A549 (cell line): ENCODE data around the gene SLC12A8. TPM values are rescaled to one million over a fixed set of nuclear protein-coding genes. Genes with fewer than 3 reads are reported as not detected.

Experiments
- ATAC-seq, 2 experiments: fragments of 200-7000 bp in 1 of 2; fragments of >200 bp in 1 of 2; cut with Nextera tagmentation in 1 of 2; cut with Tn5 transposase in 1 of 2; 3 replicates each; pipeline versions ENCODE4 v1.8.0 to v1.9.1; 2018 to 2020; ENCODE audit warnings: mild to moderate bottlenecking in 1 of 2, moderate library complexity in 1 of 2
- CTCF ChIA-PET: fragments of 300-600 bp; sonication (Branson Sonifier 250); formaldehyde crosslinking; extraction: SDS; loops from one replicate; lab custom pipeline; 2021; ENCODE audit warnings: antibody characterized with exemption, inconsistent platforms; lab: Yijun Ruan, JAX
- POLR2A ChIA-PET: fragments of 350-600 bp; formaldehyde crosslinking; extraction: SDS; loops from one replicate; lab custom pipeline; 2021; ENCODE audit warnings: antibody characterized with exemption, inconsistent platforms; lab: Yijun Ruan, JAX
- DNase-seq, 2 experiments: peaks; one replicate each; pipeline versions ENCODE4 v3.0.0 to v3.0.0-alpha.2; 2011 to 2016; ENCODE audit warnings: low read depth in 1 of 2, low spot score in 1 of 2
- FAIRE-seq: peaks from 2 replicates; lab custom pipeline; 2011; peaks lifted over from hg19 to GRCh38; lab: Jason Lieb, UNC
- H3K27ac ChIP-seq, 2 experiments: fragments of >200 bp; sonication (Bioruptor Twin); formaldehyde crosslinking; 3 replicates each; pipeline ENCODE4 v1.5.1; 2016 to 2017
- H3K4me1 ChIP-seq: fragments of >200 bp; sonication (Bioruptor Twin); formaldehyde crosslinking; 3 replicates; pipeline ENCODE4 v1.6.1; 2016
- H3K4me2 ChIP-seq: fragments of >200 bp; sonication (Bioruptor Twin); formaldehyde crosslinking; 3 replicates; pipeline ENCODE4 v1.6.1; 2016
- H3K4me3 ChIP-seq: fragments of >200 bp; sonication (Bioruptor Twin); formaldehyde crosslinking; 3 replicates; pipeline ENCODE4 v1.5.1; 2016
- H3K9me3 ChIP-seq: fragments of >200 bp; sonication (Bioruptor Twin); formaldehyde crosslinking; 3 replicates; pipeline ENCODE4 v1.6.1; 2016
- ATOH8 ChIP-seq: fragments of 250-450 bp; sonication (Bioruptor Pico); IDR thresholded peaks from 2 replicates; pipeline ENCODE4 v1.5.0; 2020; ENCODE audit warnings: low read depth, mild to moderate bottlenecking, moderate library complexity
- CBX2 ChIP-seq: fragments of 200-600 bp; sonication (generic); IDR thresholded peaks from 2 replicates; pipeline ENCODE4 v1.6.1; 2016; ENCODE audit warnings: low read depth, mild to moderate bottlenecking, borderline replicate concordance
- CBX8 ChIP-seq: fragments of 200-600 bp; sonication (generic); IDR thresholded peaks from 2 replicates; pipeline ENCODE4 v1.6.1; 2016
- CHD2 ChIP-seq: fragments of 150-350 bp; IDR thresholded peaks from 2 replicates; pipeline ENCODE4 v1.6.1; 2014; ENCODE audit warnings: low read length; ENCODE audit not compliant: partially characterized antibody
- EHF ChIP-seq: fragments of 250-450 bp; sonication (Bioruptor Pico); IDR thresholded peaks from 2 replicates; pipeline ENCODE4 v1.5.0; 2020; ENCODE audit warnings: mild to moderate bottlenecking
- EHMT2 ChIP-seq: fragments of 200-600 bp; sonication (generic); IDR thresholded peaks from 2 replicates; pipeline ENCODE4 v1.6.1; 2016; ENCODE audit warnings: antibody characterized with exemption, low read depth, mild to moderate bottlenecking, moderate library complexity
- FOSL2 ChIP-seq, 2 experiments: fragments of 450-650 bp in 1 of 2; fragments of >200 bp in 1 of 2; sonication (Bioruptor Twin) in 1 of 2; formaldehyde crosslinking; IDR thresholded peaks; 2 replicates each; pipeline versions ENCODE4 v1.5.0 to v1.6.1; 2016 to 2020; ENCODE audit warnings: mild to moderate bottlenecking in 1 of 2, moderate library complexity in 1 of 2
- GATA3 ChIP-seq: IDR thresholded peaks from 2 replicates; pipeline ENCODE4 v1.6.1; 2012; ENCODE audit warnings: borderline replicate concordance
- HDAC2 ChIP-seq: fragments of 200-600 bp; sonication (generic); IDR thresholded peaks from 2 replicates; pipeline ENCODE4 v1.6.1; 2016
- HOXA7 ChIP-seq: fragments of 250-450 bp; sonication (Bioruptor Pico); IDR thresholded peaks from 2 replicates; pipeline ENCODE4 v1.5.0; 2020; ENCODE audit warnings: mild to moderate bottlenecking, moderate library complexity
- KDM1A ChIP-seq: fragments of 200-600 bp; sonication (generic); IDR thresholded peaks from 2 replicates; pipeline ENCODE4 v1.6.1; 2016; ENCODE audit warnings: low read depth, mild to moderate bottlenecking
- MAFK ChIP-seq: fragments of 450-650 bp; IDR thresholded peaks from 2 replicates; pipeline ENCODE4 v1.6.1; 2014; ENCODE audit not compliant: partially characterized antibody
- NPAS2 ChIP-seq: fragments of 250-450 bp; sonication (Bioruptor Pico); IDR thresholded peaks from 2 replicates; pipeline ENCODE4 v1.8.0; 2022; ENCODE audit warnings: mild to moderate bottlenecking, moderate library complexity, borderline replicate concordance
- POLR2A ChIP-seq: IDR thresholded peaks from 2 replicates; pipeline ENCODE4 v1.6.1; 2012; ENCODE audit warnings: mild to moderate bottlenecking, low read length
- RNF2 ChIP-seq: fragments of 200-600 bp; sonication (generic); IDR thresholded peaks from 2 replicates; pipeline ENCODE4 v1.6.1; 2016; ENCODE audit warnings: low read depth, mild to moderate bottlenecking, antibody characterized with exemption, moderate library complexity, borderline replicate concordance
- SREBF2 ChIP-seq: fragments of 450-650 bp; IDR thresholded peaks from 2 replicates; pipeline ENCODE4 v1.6.1; 2014; ENCODE audit warnings: mild to moderate bottlenecking, moderate library complexity
- ZC3H11A ChIP-seq: fragments of 450-650 bp; IDR thresholded peaks from 2 replicates; pipeline ENCODE4 v1.6.1; 2014; ENCODE audit warnings: antibody characterized with exemption, mild to moderate bottlenecking
- ZNF302 ChIP-seq: fragments of 250-450 bp; sonication (Bioruptor Pico); IDR thresholded peaks from 2 replicates; pipeline ENCODE4 v1.9.0; 2021; ENCODE audit warnings: inconsistent platforms, mild to moderate bottlenecking, moderate library complexity
- WGBS: methylation state at CpG from one replicate; pipeline ENCODE4 v1.1.6; 2017; ENCODE audit errors: missing lambda C conversion rate; 5-methylcytosine and 5-hydroxymethylcytosine counted together
- polyA plus RNA-seq, 4 experiments: library from polyadenylated mRNA; depleted of rRNA in 3 of 4; stranded (reverse); fragments of >200 nt; fragmentation: RNase III in 1 of 4; extraction: RNeasy Plus Mini Kit Qiagen cat#74134 plus additional on column Dnase treatment in 1 of 4; gene quantifications; 2 replicates in 3 of 4; 3 replicates in 1 of 4; pipeline ENCODE4 v1.2.3, GENCODE V29; 2011 to 2017
- TF ChIP-seq, protein P1 (sequence below): fragments of 250-450 bp; sonication (Bioruptor Pico); IDR thresholded peaks from 2 replicates; pipeline ENCODE4 v1.5.0; 2021; ENCODE audit warnings: mild to moderate bottlenecking, moderate library complexity, borderline replicate concordance
- TF ChIP-seq, protein P2 (sequence below): fragments of >200 bp; sonication (Bioruptor Twin); formaldehyde crosslinking; IDR thresholded peaks from 3 replicates; pipeline ENCODE4 v1.6.1; 2016
- TF ChIP-seq, protein P3 (sequence below): IDR thresholded peaks from 2 replicates; pipeline ENCODE4 v1.6.1; 2012
- TF ChIP-seq, protein P4 (sequence below): fragments of 150-350 bp; IDR thresholded peaks from 2 replicates; pipeline ENCODE4 v1.6.1; 2014; ENCODE audit warnings: low read depth, mild to moderate bottlenecking, low read length

The SLC12A8 gene
- polyA plus RNA-seq, 2 of the 4 experiments (the other 2 are of a cell fraction): 1.1 to 4.2 TPM

- TF ChIP-seq CHD2: no peak
- no peak for TF ChIP-seq NPAS2 (CRISPR knock-in tag)
- TF ChIP-seq, protein P1, sequence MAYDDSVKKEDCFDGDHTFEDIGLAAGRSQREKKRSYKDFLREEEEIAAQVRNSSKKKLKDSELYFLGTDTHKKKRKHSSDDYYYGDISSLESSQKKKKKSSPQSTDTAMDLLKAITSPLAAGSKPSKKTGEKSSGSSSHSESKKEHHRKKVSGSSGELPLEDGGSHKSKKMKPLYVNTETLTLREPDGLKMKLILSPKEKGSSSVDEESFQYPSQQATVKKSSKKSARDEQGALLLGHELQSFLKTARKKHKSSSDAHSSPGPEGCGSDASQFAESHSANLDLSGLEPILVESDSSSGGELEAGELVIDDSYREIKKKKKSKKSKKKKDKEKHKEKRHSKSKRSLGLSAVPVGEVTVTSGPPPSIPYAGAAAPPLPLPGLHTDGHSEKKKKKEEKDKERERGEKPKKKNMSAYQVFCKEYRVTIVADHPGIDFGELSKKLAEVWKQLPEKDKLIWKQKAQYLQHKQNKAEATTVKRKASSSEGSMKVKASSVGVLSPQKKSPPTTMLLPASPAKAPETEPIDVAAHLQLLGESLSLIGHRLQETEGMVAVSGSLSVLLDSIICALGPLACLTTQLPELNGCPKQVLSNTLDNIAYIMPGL: no peak
- TF ChIP-seq HOXA7: no peak
- TF ChIP-seq CBX2: no peak
- TF ChIP-seq ZNF302 (CRISPR knock-in tag): no peak
- TF ChIP-seq EHF (CRISPR knock-in tag): no peak
- no peak for TF ChIP-seq RNF2
- TF ChIP-seq GATA3: no peak
- TF ChIP-seq ATOH8: no peak
These were observed 812 bp upstream of the SLC12A8 start (continued) for GRCh38 chr3:125213364-125213755.

- no peak; a peak in 1 of 6 replicates for ATAC-seq
- no peak overlapping the region for H3K4me2 ChIP-seq
- H3K4me1 ChIP-seq: peaks cover 7% of the 10 kb centered on the region
- H3K4me3 ChIP-seq: no peak overlapping the region
- CTCF ChIA-PET: no interaction called here
- H3K27ac ChIP-seq: no peak overlapping the region
- WGBS: 89% methylated on average over 12 of the region's 28 CpGs
- no peak for TF ChIP-seq CBX8
- no peak for TF ChIP-seq EHMT2
- TF ChIP-seq, protein P2, sequence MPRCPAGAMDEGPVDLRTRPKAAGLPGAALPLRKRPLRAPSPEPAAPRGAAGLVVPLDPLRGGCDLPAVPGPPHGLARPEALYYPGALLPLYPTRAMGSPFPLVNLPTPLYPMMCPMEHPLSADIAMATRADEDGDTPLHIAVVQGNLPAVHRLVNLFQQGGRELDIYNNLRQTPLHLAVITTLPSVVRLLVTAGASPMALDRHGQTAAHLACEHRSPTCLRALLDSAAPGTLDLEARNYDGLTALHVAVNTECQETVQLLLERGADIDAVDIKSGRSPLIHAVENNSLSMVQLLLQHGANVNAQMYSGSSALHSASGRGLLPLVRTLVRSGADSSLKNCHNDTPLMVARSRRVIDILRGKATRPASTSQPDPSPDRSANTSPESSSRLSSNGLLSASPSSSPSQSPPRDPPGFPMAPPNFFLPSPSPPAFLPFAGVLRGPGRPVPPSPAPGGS: no peak
- TF ChIP-seq, protein P1: no peak
- TF ChIP-seq, protein P3, sequence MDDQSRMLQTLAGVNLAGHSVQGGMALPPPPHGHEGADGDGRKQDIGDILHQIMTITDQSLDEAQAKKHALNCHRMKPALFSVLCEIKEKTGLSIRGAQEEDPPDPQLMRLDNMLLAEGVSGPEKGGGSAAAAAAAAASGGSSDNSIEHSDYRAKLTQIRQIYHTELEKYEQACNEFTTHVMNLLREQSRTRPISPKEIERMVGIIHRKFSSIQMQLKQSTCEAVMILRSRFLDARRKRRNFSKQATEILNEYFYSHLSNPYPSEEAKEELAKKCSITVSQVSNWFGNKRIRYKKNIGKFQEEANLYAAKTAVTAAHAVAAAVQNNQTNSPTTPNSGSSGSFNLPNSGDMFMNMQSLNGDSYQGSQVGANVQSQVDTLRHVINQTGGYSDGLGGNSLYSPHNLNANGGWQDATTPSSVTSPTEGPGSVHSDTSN: no peak
- no peak for TF ChIP-seq SREBF2
- TF ChIP-seq ATOH8: no peak
- no peak for TF ChIP-seq MAFK
- TF ChIP-seq HDAC2: no peak
- no peak for TF ChIP-seq EHF (CRISPR knock-in tag)
- no peak for TF ChIP-seq ZC3H11A
- TF ChIP-seq RNF2: no peak
- no peak for TF ChIP-seq HOXA7
- TF ChIP-seq POLR2A: no peak
- TF ChIP-seq, protein P4, sequence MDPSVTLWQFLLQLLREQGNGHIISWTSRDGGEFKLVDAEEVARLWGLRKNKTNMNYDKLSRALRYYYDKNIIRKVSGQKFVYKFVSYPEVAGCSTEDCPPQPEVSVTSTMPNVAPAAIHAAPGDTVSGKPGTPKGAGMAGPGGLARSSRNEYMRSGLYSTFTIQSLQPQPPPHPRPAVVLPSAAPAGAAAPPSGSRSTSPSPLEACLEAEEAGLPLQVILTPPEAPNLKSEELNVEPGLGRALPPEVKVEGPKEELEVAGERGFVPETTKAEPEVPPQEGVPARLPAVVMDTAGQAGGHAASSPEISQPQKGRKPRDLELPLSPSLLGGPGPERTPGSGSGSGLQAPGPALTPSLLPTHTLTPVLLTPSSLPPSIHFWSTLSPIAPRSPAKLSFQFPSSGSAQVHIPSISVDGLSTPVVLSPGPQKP: no peak
- no peak for TF ChIP-seq KDM1A
- no peak for TF ChIP-seq FOSL2 (IDR thresholded peaks at IDR 0.05)
- TF ChIP-seq FOSL2 (CRISPR knock-in tag; IDR thresholded peaks at IDR 0.05): no peak
- no peak for FAIRE-seq
- POLR2A ChIA-PET: no interaction called here
- H3K9me3 ChIP-seq: no peaks in the 10 kb centered on the region
- no peak for DNase-seq
These were observed 448 bp downstream of the SLC12A8 start for GRCh38 chr3:125212091-125212508.
